T-helper 2 cell treated with Interferon-gamma antibody and Interleukin-4, amounts not matched to agents 100 ng/mL and 5 ng/mL, for 36 hours (primary cell): ENCODE measurements around the gene CCM2. TPM values are rescaled to one million over a fixed set of nuclear protein-coding genes. Genes with fewer than 3 reads are reported as not detected.

ENCODE experiments used
- intact Hi-C: fragments of 100-400 bp; cut with micrococcal nuclease; formaldehyde crosslinking; loops from one replicate; pipeline ENCODE4 v1.15.1; 2023
- total RNA-seq: library from RNA; stranded (reverse); gene quantifications from 2 replicates; pipeline ENCODE4 v1.2.3, GENCODE V29; 2022

The CCM2 gene
- total RNA-seq, 1 donor from 2014 or later: 127 TPM

- intact Hi-C loops: loop anchor here (2.0 kb wide), 1 partner anchor 66 kb away; no protein-coding TSS in a partner anchor
Measured at GRCh38 chr7:44980393-44981034, 19.5 kb upstream of the CCM2 start.

DNA sequence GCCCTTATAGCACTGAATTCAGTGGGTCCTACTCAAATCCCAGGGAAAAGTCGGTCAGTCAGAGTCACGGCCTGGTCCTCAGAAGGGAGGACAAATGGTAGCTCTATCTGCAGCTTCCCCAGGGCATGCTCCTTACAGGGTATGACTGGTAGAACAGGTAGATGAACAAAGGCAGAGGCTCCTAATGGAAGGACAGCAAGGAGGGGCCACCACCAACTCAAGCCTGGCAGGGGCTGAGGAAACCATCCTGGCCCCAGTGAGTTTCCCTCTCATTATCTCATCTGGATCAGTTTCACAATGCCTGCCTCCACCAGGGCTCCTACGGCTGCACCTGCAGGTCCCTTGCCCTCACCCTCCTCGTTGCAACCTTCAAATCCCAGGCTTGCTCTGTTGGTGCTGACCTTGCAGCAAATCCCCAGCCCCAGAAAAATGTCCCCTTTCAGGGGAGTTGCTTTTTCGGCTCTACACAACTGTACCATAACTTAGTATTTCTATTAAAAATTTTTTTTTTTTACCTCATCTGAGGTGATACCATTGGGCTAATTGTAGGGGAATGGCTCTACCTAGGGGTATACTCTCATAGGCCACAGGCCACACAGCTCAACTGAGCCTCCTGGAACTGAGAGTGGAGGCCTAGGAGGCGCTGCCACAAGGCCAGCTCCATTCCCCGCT, 18.8 kb upstream of the CCM2 start:
- intact Hi-C loops: loop anchor here (2.0 kb wide), 1 partner anchor 66 kb away; no protein-coding TSS in a partner anchor

DNA sequence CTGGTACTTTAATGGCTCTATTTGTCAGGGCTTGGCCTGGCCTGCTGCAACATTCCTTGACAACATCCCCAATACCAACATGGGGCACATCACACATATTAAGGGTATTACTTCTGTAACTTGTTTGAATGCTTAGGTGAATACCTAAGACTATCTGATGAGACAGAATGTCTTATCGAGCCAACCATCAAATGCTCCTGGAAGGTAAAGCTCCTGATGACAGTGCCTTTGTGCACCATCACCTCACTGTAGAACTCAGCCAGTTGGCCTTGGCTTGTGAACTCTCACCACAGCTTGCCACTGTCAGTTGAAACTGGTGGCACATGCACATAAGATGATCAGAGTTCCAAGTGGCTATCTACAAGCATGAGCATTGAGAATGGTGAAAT, 17.5 kb upstream of the CCM2 start:
- intact Hi-C loops: no loop called here

DNA sequence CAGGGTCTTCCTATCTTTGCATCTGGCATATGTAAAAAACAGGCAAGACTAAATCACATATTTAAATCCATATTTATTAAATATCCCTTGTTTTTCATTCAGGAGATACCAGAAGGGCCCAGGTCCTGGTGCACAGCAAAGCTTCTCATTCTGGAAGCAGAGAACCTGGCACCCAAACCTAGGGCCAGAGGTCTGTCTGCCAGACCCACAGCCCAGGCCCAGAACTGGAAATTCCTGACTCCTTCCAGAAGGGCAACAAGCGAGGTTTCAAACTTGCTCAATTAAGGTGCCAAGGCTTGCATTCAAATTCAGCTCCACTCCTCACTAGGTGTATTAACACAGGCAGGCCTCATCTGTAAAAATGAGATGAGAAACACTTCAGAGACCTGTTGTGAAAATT, 17.0 kb upstream of the CCM2 start:
- intact Hi-C loops: no loop called here

DNA sequence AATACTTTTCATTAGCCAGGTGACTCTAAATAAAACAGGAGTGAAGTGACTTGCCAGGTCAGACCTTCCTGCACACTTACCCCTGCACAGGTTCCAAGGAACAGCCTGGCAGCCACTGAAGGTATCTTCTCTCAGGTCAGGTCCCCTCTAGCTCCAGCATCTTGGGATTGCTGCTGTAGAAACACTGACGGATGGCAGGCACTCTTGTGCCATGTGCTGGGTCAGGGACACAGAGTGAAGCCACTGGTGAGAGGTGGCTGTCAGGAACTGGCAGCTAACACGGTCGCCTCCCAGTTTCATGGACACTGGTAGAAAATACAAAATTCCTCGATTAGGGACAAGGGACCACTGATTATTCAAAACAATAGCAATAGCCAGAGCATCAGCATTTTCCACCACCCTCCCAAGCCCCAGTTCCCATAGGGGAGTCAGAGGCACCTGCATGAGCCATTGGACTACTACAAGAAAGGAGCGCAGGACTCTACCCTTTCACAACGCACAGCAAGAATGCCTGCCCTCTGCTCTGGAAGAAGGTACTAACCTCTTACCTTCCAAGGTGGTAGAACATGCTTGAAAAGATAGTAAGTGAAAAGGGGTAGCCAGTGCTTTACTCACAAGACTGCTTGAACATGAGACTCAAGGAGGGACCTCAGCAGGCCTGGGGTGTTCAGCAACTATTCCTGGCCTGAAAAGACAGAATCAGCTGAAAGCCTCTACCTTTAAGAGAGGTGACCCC, 16.1 kb upstream of the CCM2 start:
- intact Hi-C loops: no loop called here

- intact Hi-C loops: no loop called here
Measured at GRCh38 chr7:44984478-44984758, 15.6 kb upstream of the CCM2 start.

DNA sequence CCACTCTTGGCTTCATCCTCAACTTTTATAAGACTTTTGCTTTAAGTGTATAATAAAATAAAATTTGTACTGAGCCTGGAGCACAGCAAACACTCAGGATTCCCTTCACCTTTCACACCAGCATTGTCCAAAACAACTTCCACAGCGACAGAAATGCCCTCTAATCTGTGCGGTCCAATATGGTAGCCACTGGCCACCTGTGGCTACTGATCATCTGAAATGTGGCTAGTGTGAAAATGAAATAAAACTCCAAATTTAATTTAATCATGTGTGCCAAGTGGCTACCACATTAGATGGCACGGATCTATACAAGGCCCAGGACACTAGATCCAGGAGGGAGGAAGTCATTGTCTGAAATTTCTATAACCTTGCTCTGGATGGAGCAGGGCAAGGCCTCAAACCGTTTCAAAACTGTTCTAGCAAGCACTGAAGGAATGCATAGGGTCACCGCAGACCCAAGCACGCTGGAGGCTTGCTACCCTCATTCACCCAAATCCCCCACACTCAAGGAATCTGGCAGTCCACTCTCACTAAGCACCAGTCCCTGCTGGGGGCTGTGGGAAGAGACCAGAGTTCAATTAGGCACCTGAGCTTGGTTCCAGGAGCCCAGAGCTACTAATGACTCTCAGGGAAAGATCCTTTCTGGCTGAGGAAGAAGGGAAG, 14.8 kb upstream of the CCM2 start:
- intact Hi-C loops: no loop called here

DNA sequence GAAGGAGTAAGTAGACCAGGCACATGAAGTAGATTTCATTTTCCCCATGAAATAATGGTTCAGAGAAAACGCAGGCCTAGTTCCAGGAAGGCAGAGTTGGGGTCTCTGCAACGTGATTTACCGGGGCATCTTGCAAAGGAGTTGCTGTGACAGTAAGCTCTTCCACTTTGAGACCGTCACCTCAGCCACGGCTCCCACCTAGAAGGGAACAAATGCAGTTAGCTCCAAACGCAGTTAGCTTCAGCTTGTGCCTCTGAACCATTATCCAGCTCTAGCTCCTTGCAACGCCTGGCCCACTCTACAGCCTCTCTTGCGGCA, 14.1 kb upstream of the CCM2 start:
- intact Hi-C loops: loop anchor here (1.0 kb wide), 4 partner anchors 9 to 101 kb away; partner anchors contain the start of genes CCM2 and PURB

- intact Hi-C loops: loop anchor here (1.0 kb wide), 4 partner anchors 9 to 101 kb away; partner anchors contain the start of genes CCM2 and PURB
Measured at GRCh38 chr7:44986218-44987053, 13.6 kb upstream of the CCM2 start.

- intact Hi-C loops: no loop called here
Measured at GRCh38 chr7:44987457-44987856, 12.5 kb upstream of the CCM2 start.

- intact Hi-C loops: no loop called here
Measured at GRCh38 chr7:44987996-44988395, 12.0 kb upstream of the CCM2 start.

DNA sequence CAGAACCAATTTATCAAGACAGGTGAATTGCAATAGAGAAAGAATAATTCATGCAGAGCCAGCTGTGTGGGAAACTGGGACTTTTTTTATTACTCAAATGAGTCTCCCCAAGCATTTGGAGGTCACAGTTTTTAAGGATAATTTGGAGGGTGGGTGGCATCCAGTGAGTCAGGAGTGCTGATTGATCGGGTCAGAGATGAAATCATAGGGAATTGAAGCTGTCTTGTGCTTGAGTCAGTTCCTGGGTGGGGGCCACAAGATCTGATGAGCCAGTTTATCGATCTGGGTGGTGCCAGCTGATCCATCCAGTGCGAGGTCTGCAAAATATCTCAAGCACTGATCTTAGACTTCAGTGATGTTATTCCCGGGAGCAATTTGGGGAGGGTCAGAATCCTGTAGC, 11.3 kb upstream of the CCM2 start:
- intact Hi-C loops: no loop called here

DNA sequence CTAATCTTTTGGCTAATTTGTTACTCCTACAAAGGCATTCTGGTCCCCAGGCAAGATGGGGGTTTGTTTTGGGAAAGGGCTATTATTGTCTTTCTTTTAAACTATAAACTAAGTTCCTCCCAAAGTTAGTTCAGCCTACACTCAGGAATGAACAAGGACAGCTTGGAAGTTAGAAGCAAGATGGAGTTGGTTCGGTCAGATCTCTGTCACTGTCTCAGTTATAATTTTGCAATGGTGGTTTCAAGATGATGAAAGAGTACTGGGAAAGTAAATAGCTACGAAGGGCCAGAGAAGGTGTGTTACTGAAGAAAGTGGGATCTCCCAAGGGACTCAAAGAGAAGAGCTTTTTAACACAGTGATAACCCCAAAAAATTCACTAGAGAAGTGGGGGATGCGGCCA, 10.9 kb upstream of the CCM2 start:
- intact Hi-C loops: no loop called here

DNA sequence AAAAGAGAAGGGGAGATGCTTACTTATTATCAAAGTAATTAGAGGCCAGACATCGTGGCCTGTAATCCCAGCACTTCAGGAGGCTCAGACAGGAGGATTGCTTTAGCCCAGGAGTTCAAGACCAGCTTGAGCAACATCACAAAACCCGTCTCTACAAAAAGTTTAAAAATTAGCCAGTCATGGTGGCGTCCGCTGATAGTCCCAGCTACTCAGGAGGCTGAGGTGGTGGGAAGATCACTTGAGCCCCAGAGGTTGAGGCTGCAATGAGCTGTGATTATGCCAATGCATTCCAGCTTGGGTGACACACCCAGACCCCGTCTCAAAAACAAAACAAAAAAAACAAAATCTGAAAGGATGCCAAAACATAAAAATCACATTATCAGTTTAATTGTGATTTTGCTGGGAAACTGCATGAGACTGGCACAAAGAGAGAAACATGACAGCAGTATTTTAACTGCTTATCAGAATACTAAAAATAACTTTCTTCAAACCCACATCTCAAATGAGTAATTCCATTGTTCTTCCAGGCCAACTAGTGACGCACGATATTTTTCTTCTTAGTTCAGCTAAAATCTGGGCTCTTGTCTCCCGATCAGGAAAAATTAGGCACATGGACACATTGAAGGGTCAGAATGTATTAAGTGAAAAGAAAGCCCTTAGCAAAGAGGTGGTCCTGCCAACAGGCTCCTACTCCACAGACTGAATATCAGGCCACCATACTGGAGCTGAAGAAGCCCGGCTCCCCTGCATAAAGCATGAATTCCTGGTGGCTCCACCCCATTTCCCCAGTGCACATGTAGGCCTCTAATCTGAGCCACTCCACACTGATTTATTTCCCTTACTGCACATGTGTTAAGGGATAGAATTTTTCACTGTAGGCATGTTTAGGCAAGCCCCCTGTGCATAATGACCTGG, 9.6 kb upstream of the CCM2 start:
- intact Hi-C loops: loop anchor here (10.0 kb wide), 1 partner anchor 774 kb away; no protein-coding TSS in a partner anchor

DNA sequence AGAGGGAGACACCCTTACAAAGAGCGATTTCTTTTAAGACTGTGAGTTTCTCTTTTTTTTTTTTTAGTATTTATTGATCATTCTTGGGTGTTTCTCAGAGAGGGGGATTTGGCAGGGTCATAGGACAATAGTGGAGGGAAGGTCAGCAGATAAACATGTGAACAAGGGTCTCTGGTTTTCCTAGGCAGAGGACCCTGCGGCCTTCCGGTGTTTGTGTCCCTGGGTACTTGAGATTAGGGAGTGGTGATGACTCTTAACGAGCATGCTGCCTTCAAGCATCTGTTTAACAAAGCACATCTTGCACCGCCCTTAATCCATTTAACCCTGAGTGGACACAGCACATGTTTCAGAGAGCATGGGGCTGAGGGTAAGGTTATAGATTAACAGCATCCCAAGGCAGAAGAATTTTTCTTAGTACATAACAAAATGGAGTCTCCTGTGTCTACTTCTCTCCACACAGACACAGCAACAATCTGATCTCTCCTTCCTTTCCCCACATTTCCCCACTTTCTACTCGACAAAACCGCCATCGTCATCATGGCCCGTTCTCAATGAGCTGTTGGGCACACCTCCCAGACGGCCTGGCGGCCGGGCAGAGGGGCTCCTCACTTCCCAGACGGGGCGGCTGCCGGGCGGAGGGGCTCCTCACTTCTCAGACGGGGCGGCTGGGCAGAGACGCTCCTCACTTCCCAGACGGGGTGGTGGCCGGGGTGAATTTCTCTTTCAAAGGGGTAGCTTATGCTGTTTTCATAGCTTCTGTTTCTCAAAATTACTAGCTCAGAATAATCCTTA, 7.8 kb upstream of the CCM2 start:
- intact Hi-C loops: loop anchor here (10.0 kb wide), 1 partner anchor 773 kb away; no protein-coding TSS in a partner anchor

DNA sequence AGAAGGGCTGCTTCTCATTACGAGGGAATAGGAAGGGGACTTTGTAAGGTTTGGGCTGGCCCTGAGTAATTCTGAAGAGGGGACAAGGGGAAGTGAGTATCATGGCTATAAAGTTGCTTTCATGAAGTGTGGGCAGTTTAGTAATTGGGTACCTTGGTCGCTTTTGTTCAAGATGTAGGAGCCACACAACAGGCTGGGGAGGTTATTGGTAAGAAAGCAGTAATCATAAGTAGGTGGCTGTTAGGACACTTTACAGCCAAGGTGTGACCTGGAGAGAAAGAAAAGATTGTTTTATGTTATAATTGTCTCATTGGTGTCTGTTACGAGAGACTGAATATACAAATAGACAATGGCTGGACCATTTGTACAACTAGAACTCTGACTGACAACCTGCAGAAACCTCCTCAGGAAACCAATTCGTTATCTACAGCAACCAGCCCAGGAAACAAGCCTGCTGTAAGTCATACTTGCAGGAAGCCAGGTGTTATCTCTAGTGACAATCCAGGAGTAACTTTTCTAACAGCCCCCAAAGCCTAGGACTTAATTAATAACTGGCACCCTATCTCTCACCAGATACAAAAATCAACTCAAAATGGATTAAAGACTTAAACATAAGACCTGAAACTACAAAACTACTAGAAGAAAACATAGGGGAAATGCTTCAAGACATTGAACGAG, 5.0 kb upstream of the CCM2 start:
- intact Hi-C loops: loop anchor here (1.0 to 10.0 kb wide), 2 partner anchors 9 to 770 kb away; no protein-coding TSS in a partner anchor

DNA sequence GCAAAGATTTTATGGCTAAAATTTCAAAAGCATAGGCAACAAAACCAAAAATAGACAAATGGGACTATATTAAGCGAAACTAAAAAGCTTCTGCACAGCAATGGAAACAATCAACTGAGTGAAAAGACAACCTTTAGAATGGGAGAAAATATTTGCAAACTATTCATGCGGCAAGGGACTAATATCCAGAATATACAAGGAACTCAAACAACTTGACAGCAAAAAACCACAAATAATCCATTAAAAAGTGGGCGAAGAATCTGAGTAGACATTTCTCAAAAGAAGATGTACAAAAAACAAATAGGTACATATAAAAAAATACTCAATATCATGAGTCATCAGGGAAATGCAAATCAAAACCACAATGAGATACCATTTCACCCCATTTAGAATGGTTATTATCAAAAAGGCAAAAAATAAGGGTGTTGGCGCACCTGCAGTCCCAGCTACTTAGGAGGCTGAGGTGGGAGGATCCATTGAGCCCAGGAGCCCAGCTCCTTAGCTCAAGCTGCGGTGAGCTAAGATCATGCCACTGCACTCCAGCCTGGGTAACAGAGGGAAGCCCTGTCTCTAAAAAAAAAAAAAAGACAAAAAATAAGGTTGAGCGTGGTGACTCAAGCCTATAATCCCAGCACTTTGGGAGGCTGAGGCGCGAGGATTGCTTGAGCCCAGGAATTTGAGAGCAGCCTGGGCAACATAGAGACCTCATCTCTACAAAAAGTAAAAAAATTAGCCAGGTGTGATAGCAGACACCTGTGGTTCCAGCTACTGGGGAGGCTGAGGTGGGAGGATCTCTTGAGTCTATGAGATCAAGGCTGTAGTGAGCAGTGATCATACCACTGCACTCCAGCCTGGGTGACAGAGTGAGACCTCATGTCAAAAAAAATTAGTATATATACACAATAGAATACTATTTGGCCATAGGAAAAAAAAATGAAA, 4.2 kb upstream of the CCM2 start:
- intact Hi-C loops: loop anchor here (1.0 to 10.0 kb wide), 2 partner anchors 10 to 769 kb away; no protein-coding TSS in a partner anchor
